B cell (primary cell): Measurements from ENCODE around the gene OTOA.
"Not testable (repeated sequence)": the region's sequence is repeated elsewhere in the genome, so short reads cannot be mapped to it uniquely, and the experiment has no call there.

Experiments
- EZH2 ChIP-seq: IDR thresholded peaks from 2 replicates; pipeline ENCODE4 v1.6.1; 2012; ENCODE audit warnings: borderline replicate concordance, low read depth, mild to moderate bottlenecking, moderate library complexity, low read length; ENCODE audit not compliant: insufficient read depth, poor library complexity, severe bottlenecking
- TF ChIP-seq, protein P1 (sequence below): fragments of 200-600 bp; IDR thresholded peaks from one replicate; pipeline ENCODE4 v1.8.0; 2022; ENCODE audit warnings: antibody characterized with exemption, mild to moderate bottlenecking

GRCh38 chr16:21798601-21799000 lies 134.8 kb downstream of the OTOA start:
- TF ChIP-seq, protein P1, sequence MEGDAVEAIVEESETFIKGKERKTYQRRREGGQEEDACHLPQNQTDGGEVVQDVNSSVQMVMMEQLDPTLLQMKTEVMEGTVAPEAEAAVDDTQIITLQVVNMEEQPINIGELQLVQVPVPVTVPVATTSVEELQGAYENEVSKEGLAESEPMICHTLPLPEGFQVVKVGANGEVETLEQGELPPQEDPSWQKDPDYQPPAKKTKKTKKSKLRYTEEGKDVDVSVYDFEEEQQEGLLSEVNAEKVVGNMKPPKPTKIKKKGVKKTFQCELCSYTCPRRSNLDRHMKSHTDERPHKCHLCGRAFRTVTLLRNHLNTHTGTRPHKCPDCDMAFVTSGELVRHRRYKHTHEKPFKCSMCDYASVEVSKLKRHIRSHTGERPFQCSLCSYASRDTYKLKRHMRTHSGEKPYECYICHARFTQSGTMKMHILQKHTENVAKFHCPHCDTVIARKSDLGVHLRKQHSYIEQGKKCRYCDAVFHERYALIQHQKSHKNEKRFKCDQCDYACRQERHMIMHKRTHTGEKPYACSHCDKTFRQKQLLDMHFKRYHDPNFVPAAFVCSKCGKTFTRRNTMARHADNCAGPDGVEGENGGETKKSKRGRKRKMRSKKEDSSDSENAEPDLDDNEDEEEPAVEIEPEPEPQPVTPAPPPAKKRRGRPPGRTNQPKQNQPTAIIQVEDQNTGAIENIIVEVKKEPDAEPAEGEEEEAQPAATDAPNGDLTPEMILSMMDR = not testable (repeated sequence)
- not testable (repeated sequence) for TF ChIP-seq EZH2
